Testis (tissue), 2 donors: ENCODE measurements around the gene DHRS2.

ENCODE experiments used
- POLR2A ChIP-seq: fragments of 450-650 bp; IDR thresholded peaks from one replicate; pipeline ENCODE4 v1.6.1; 2017; ENCODE audit warnings: antibody characterized with exemption, mild to moderate bottlenecking, moderate library complexity
- TF ChIP-seq, protein P1 (sequence below), 3 experiments: fragments of 450-650 bp in 2 of 3; fragments of 200-600 bp in 1 of 3; sonication (generic) in 1 of 3; IDR thresholded peaks; one replicate each; pipeline ENCODE4 v1.5.1; 2016 to 2019; ENCODE audit warnings: antibody characterized with exemption in 3 of 3, mild to moderate bottlenecking in 2 of 3, moderate library complexity in 1 of 3

DNA sequence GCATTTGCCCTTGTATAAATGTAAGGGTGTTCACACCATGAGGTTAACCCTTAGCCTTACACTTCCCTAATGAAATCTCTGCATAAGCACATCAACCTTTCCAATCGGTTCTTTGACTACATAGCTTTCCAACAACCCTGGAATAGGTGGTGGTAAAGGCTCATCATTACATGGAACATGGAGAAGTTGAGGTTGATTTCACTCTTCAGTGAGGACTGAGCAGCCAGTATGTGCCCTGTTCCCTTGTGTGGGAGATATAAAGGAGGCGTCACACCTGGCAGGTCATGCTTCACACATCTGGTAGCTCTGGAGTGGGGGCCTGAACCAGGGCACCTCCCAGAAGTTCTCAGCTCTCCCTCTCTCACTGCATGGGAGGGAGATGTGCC, 35.8 kb upstream of the DHRS2 start:
- TF ChIP-seq POLR2A = no peak
- TF ChIP-seq, protein P1, sequence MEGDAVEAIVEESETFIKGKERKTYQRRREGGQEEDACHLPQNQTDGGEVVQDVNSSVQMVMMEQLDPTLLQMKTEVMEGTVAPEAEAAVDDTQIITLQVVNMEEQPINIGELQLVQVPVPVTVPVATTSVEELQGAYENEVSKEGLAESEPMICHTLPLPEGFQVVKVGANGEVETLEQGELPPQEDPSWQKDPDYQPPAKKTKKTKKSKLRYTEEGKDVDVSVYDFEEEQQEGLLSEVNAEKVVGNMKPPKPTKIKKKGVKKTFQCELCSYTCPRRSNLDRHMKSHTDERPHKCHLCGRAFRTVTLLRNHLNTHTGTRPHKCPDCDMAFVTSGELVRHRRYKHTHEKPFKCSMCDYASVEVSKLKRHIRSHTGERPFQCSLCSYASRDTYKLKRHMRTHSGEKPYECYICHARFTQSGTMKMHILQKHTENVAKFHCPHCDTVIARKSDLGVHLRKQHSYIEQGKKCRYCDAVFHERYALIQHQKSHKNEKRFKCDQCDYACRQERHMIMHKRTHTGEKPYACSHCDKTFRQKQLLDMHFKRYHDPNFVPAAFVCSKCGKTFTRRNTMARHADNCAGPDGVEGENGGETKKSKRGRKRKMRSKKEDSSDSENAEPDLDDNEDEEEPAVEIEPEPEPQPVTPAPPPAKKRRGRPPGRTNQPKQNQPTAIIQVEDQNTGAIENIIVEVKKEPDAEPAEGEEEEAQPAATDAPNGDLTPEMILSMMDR (IDR thresholded peaks at IDR 0.05) = no peak
